ENCODE measurements around the gene UNC93B1.
A peak's percentile ranks its signal among the peaks of the same experiment; 100 is the strongest.

UNC93B1 gene

GRCh38 chr11:68025047-68025446, 21.1 kb upstream of the UNC93B1 start:
- DNase-seq (ENCODE audit: low spot score), result no peak
- peak overlapping the region; percentile 82 for H3K27ac ChIP-seq
- TF ChIP-seq CTCF (conservative IDR thresholded peaks at IDR 0.05; ENCODE audit: low read depth), result no peak
- POLR2A ChIA-PET (ENCODE audit: low non-redundant PET), result no interaction called here
- CTCF ChIA-PET, result interaction anchor here (0.7 to 1.3 kb wide), 2 partner anchors 16 to 272 kb away, joined by 3 to 15 read pairs; no protein-coding TSS in a partner anchor

DNA sequence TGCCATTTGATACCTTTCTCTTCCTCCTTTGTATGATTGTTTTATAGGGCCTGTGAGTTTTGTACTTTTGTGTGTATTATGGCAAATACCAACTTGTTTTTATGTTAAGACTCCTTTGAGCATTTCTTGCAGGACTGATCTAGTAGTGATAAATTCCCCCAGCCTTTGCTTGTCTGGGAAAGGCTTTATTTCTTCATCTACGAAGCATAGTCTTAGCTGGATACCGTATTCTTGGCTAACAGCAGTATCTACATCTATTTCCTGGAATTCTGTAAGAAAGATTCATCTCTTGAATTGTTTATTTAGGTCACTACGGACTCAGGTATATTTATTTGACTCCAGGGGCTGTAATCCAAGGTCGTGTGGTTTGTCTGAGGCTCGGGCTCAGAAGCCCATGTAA, 20.6 kb upstream of the UNC93B1 start:
- TF ChIP-seq CTCF (conservative IDR thresholded peaks at IDR 0.05; ENCODE audit: low read depth), result no peak
- peak overlapping the region; percentile 82 for H3K27ac ChIP-seq
- CTCF ChIA-PET, result interaction anchor here (1.3 kb wide), 1 partner anchor 15 kb away, joined by 15 read pairs; no protein-coding TSS in a partner anchor
- POLR2A ChIA-PET (ENCODE audit: low non-redundant PET), result no interaction called here
- no peak for DNase-seq (ENCODE audit: low spot score)

DNA sequence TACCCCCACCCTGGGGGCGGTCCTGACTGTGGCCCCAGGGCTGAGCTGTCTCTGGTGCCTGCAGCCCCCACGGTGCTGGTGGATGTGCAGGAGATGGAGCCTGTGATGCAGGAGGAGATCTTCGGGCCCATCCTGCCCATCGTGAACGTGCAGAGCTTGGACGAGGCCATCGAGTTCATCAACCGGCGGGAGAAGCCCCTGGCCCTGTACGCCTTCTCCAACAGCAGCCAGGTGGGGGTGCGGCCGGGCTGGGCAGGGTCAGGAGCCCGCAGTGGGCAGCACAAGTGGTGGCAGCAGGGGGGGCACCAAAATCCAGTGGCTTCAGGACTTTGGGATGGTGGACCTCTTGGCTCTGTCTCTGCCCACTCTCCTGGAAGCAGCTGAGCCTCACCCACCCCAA, 18.6 kb upstream of the UNC93B1 start:
- TF ChIP-seq CTCF (conservative IDR thresholded peaks at IDR 0.05; ENCODE audit: low read depth), result no peak
- H3K27ac ChIP-seq, result peak overlapping the region; percentile 35
- no peak for DNase-seq (ENCODE audit: low spot score)
- ChIA-PET CTCF (interaction anchor here (1.2 kb wide), 1 partner anchor 23 kb away, joined by 4 read pairs; no protein-coding TSS in a partner anchor), POLR2A (ENCODE audit: low non-redundant PET) (no interaction called here)

- TF ChIP-seq CTCF (conservative IDR thresholded peaks at IDR 0.05; ENCODE audit: low read depth), result peak; percentile 32
- ChIA-PET POLR2A (ENCODE audit: low non-redundant PET) (no interaction called here), CTCF (interaction anchor here (0.6 to 1.4 kb wide), 6 partner anchors 8 to 195 kb away, joined by 3 to 5 read pairs (median 4); partner anchors contain the start of gene ALDH3B1)
- DNase-seq (ENCODE audit: low spot score), result no peak
- H3K27ac ChIP-seq, result peak overlapping the region; percentile 99
These were observed 17.4 kb upstream of the UNC93B1 start for GRCh38 chr11:68021167-68021787.

GRCh38 chr11:68020575-68020974, 16.7 kb upstream of the UNC93B1 start:
- POLR2A ChIA-PET (ENCODE audit: low non-redundant PET), result no interaction called here

DNA sequence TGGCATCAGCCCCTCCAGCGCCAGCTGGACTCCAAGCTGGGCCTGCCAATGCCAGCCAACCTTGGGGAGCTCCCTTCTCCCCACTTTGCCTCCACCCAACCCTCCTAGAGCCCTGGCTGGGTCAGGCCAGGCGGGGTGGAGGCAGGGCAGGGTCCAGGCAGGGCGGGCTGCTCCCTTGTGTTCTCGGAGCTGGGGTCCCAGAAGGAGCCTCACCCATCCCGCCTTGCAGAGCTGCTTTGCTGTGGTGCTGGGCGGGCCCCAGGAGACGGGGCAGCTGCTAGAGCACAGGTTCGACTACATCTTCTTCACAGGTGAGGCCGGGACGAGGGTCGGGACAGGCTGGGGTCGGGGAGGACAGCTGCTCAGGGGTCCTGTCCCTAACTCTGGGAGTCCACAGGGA, 15.6 kb upstream of the UNC93B1 start:
- POLR2A ChIA-PET (ENCODE audit: low non-redundant PET), result interaction anchor here (0.6 kb wide), 1 partner anchor 1752 kb away, joined by 3 read pairs; no protein-coding TSS in a partner anchor
- CTCF ChIA-PET, result interaction anchor here (0.6 to 1.4 kb wide), 3 partner anchors 9 to 61 kb away, joined by 4 read pairs; partner anchors contain the start of gene ALDH3B1
- peak overlapping the region; percentile 99 for H3K27ac ChIP-seq
- no peak for DNase-seq (ENCODE audit: low spot score)
- TF ChIP-seq CTCF (conservative IDR thresholded peaks at IDR 0.05; ENCODE audit: low read depth), result no peak

More at GRCh38 chr11:68020575-68020974, 16.7 kb upstream of the UNC93B1 start:
- peak overlapping the region; percentile 99 for H3K27ac ChIP-seq
- CTCF ChIA-PET, result interaction anchor here (0.9 to 1.4 kb wide), 4 partner anchors 11 to 19 kb away, joined by 3 to 4 read pairs (median 3); partner anchors contain the start of genes ALDH3B1 and TCIRG1
- no peak; the same call in 1 of the 2 replicates for TF ChIP-seq CTCF (conservative IDR thresholded peaks at IDR 0.05; ENCODE audit: low read depth)
- no peak for DNase-seq (ENCODE audit: low spot score)

All from RWPE1 (cell line).